Ovary (tissue), 9 donors: ENCODE measurements around the gene TXNDC11. TPM values are rescaled to one million over a fixed set of nuclear protein-coding genes. Genes with fewer than 3 reads are reported as not detected.

Source experiments
- DNase-seq, 5 donors: peaks; one replicate each; pipeline ENCODE4 v3.0.0-alpha.2; 2019 to 2020
- H3K27ac ChIP-seq, 2 donors: fragments of 200-600 bp; one replicate each; pipeline versions ENCODE4 v1.5.1 to v1.8.0; 2019 to 2022
- H3K27me3 ChIP-seq: fragments of 200-600 bp; one replicate; pipeline ENCODE4 v1.8.0; 2022
- H3K36me3 ChIP-seq: fragments of 200-600 bp; sonication (generic); one replicate; pipeline ENCODE4 v1.5.1; 2019
- H3K4me1 ChIP-seq: one replicate; pipeline ENCODE4 v1.8.1; 2013; ENCODE audit warnings: mild to moderate bottlenecking, moderate library complexity; ENCODE audit not compliant: insufficient read depth
- H3K4me3 ChIP-seq: fragments of 200-600 bp; sonication (generic); one replicate; pipeline ENCODE4 v1.5.1; 2017
- H3K9me3 ChIP-seq, 2 donors: fragments of 200-600 bp in 1 of 2; sonication (generic) in 1 of 2; one replicate each; pipeline versions ENCODE4 v1.5.1 to v1.8.1; 2013 to 2019; ENCODE audit warnings: mild to moderate bottlenecking in 1 of 2, moderate library complexity in 1 of 2
- CTCF ChIP-seq, 3 donors: fragments of 450-650 bp in 2 of 3; fragments of 200-600 bp in 1 of 3; IDR thresholded peaks; one replicate each; pipeline versions ENCODE4 v1.5.1 to v1.8.0; 2016 to 2022; ENCODE audit warnings: antibody characterized with exemption in 3 of 3, mild to moderate bottlenecking in 1 of 3
- EP300 ChIP-seq: sonication (generic); formaldehyde crosslinking; IDR thresholded peaks from one replicate; pipeline ENCODE4 v1.6.1; 2017; ENCODE audit warnings: antibody characterized with exemption
- POLR2A ChIP-seq: fragments of 450-650 bp; IDR thresholded peaks from one replicate; pipeline ENCODE4 v1.6.1; 2017; ENCODE audit warnings: antibody characterized with exemption, mild to moderate bottlenecking, moderate library complexity
- WGBS, 3 donors: extraction: QIAGEN DNeasy Blood & Tissue Kit in 1 of 3; methylation state at CpG; one replicate each; pipeline versions ENCODE4 v1.1.5 to v1.1.7; 2013 to 2017; 5-methylcytosine and 5-hydroxymethylcytosine counted together
- intact Hi-C, 4 donors: fragments of 100-400 bp; cut with DNase I; formaldehyde crosslinking; loops; one replicate each; pipeline versions ENCODE4 v1.11.0 to v1.15.1; 2022 to 2023
- polyA plus RNA-seq, 2 donors: library from polyadenylated mRNA; stranded (reverse); fragments of 200-250 nt in 1 of 2; fragments of 350-450 nt in 1 of 2; fragmentation: Illumina TruSeq in 1 of 2; extraction: RNeasy Lipid Tissue Mini Kit (QIAGEN cat#74804) in 1 of 2; gene quantifications; one replicate each; pipeline ENCODE4 v1.2.3, GENCODE V29; 2013 to 2014
- total RNA-seq, 7 donors: library from RNA; depleted of rRNA in 2 of 7; stranded (reverse); fragments of >200 nt in 2 of 7; fragmentation: NEBNext Ultra II Directional in 3 of 7; extraction: Animal tissue kit (Norgen Biotek cat#: 25700) in 3 of 7; gene quantifications; one replicate each; pipeline versions ENCODE4 v1.1.0 to v1.2.4, GENCODE V29; 2016 to 2023
- donor health status: DM: no; HTN: no; CAD: no; lungs with moderate emphysema.
- donor health status: DM: no; HTN: no; CAD: no.
- donor health status: Bipolar disorder and iron deficiency.
- donor health status: DM: yes; HTN: yes; CAD: no.
- donor health status: DM: no; HTN: no; CAD: no.
- donor health status: DM: yes; HTN: yes; CAD: no.

TXNDC11 gene
- total and polyA plus RNA-seq, 9 donors, result 32.3 to 48.6 (median 39.3) TPM

- WGBS, 3 donors, result 69 to 79% (median 78%) methylated on average over 5 of the region's 5 CpGs
- Histone ChIP-seq H3K9me3 (no peaks in the 10 kb centered on the region), H3K4me3 (no peak overlapping the region), H3K36me3 (no peaks in the 10 kb centered on the region), H3K27ac (peak overlapping the region in 1 of 2 donors; percentile 2), H3K27me3 (no peaks in the 10 kb centered on the region), H3K4me1 (peaks cover 19% of the 10 kb centered on the region)
- TF ChIP-seq EP300, result no peak
- TF ChIP-seq POLR2A, result no peak
- intact Hi-C loops, result loop anchor here in 3 of 4 donors (5.0 to 10.0 kb wide), 3 partner anchors 103 to 673 kb away; no protein-coding TSS in a partner anchor
- DNase-seq, result no peak
Observed at GRCh38 chr16:11637320-11637719, 105.3 kb downstream of the TXNDC11 start.

GRCh38 chr16:11636172-11636721, 106.4 kb downstream of the TXNDC11 start:
- intact Hi-C loops, result loop anchor here in 3 of 4 donors (5.0 to 10.0 kb wide), 3 partner anchors 101 to 671 kb away; no protein-coding TSS in a partner anchor
- 65 to 76% (median 74%) methylated on average over 14 of the region's 14 CpGs for WGBS, 3 donors

GRCh38 chr16:11635679-11636171, 106.9 kb downstream of the TXNDC11 start:
- Histone ChIP-seq H3K9me3 (no peaks in the 10 kb centered on the region), H3K27ac (no peak overlapping the region), H3K4me3 (no peak overlapping the region), H3K36me3 (no peaks in the 10 kb centered on the region), H3K27me3 (no peaks in the 10 kb centered on the region), H3K4me1 (peaks cover 17% of the 10 kb centered on the region)
- no peak for TF ChIP-seq EP300
- no peak for TF ChIP-seq POLR2A
- TF ChIP-seq CTCF (IDR thresholded peaks at IDR 0.05), result no peak
- DNase-seq, result no peak
- WGBS, 3 donors, result 89 to 94% (median 93%) methylated on average over 12 of the region's 12 CpGs
- intact Hi-C loops, result loop anchor here in 3 of 4 donors (5.0 to 10.0 kb wide), 3 partner anchors 101 to 671 kb away; no protein-coding TSS in a partner anchor

More at GRCh38 chr16:11636172-11636721, 106.4 kb downstream of the TXNDC11 start:
- no peaks in the 10 kb centered on the region for H3K36me3 ChIP-seq
- H3K27me3 ChIP-seq, result no peaks in the 10 kb centered on the region
- H3K4me3 ChIP-seq, result no peak overlapping the region
- H3K4me1 ChIP-seq, result peaks cover 21% of the 10 kb centered on the region
- TF ChIP-seq CTCF (IDR thresholded peaks at IDR 0.05) (no peak), POLR2A (no peak), EP300 (no peak)
- no peak for DNase-seq
- no peak overlapping the region for H3K27ac ChIP-seq
- H3K9me3 ChIP-seq, result no peaks in the 10 kb centered on the region

GRCh38 chr16:11635113-11635652, 107.5 kb downstream of the TXNDC11 start:
- intact Hi-C loops, result loop anchor here in 3 of 4 donors (5.0 to 10.0 kb wide), 3 partner anchors 100 to 670 kb away; no protein-coding TSS in a partner anchor
- 95 to 97% (median 96%) methylated on average over 10 of the region's 10 CpGs for WGBS, 3 donors
- no peaks in the 10 kb centered on the region for H3K36me3 ChIP-seq
- H3K4me1 ChIP-seq, result peaks cover 13% of the 10 kb centered on the region
- H3K27me3 ChIP-seq, result no peaks in the 10 kb centered on the region
- no peak overlapping the region for H3K27ac ChIP-seq
- no peaks in the 10 kb centered on the region for H3K9me3 ChIP-seq
- DNase-seq, result no peak
- no peak for TF ChIP-seq POLR2A
- no peak for TF ChIP-seq EP300
- TF ChIP-seq CTCF (IDR thresholded peaks at IDR 0.05), result no peak
- no peak overlapping the region for H3K4me3 ChIP-seq
